Natural killer cell (primary cell): ENCODE results near the gene MAP6D1. TPM values are rescaled to one million over a fixed set of nuclear protein-coding genes. Genes with fewer than 3 reads are reported as not detected.
A peak's percentile ranks its signal among the peaks of the same experiment; 100 is the strongest.

ENCODE experiments used
- ATAC-seq, 3 donors: fragments of 150-1000 bp in 2 of 3; fragments of 200-7000 bp in 1 of 3; cut with Tn5 transposase; 1 replicate in 1 of 3; 2 replicates in 2 of 3; pipeline ENCODE4 v1.10.0; 2021; ENCODE audit warnings: mild to moderate bottlenecking in 2 of 3, moderate library complexity in 2 of 3
- DNase-seq, 2 donors: peaks; one replicate each; pipeline versions ENCODE4 v3.0.0 to v3.0.0-alpha.2; 2013 to 2021; ENCODE audit warnings: mixed read lengths in 1 of 2
- H3K27ac ChIP-seq: one replicate; pipeline ENCODE4 v1.5.1; 2013; ENCODE audit warnings: mild to moderate bottlenecking, low read length
- H3K27me3 ChIP-seq: one replicate; pipeline ENCODE4 v1.6.1; 2013; ENCODE audit warnings: low read length; ENCODE audit not compliant: control insufficient read depth, insufficient read depth
- H3K36me3 ChIP-seq: one replicate; pipeline ENCODE4 v1.6.1; 2013; ENCODE audit warnings: low read length; ENCODE audit not compliant: control insufficient read depth, insufficient read depth
- H3K4me1 ChIP-seq: one replicate; pipeline ENCODE4 v1.6.1; 2013; ENCODE audit warnings: low read length; ENCODE audit not compliant: control insufficient read depth, insufficient read depth
- H3K4me3 ChIP-seq: one replicate; pipeline ENCODE4 v1.5.1; 2013; ENCODE audit warnings: low read length
- H3K9me3 ChIP-seq: one replicate; pipeline ENCODE4 v1.6.1; 2013; ENCODE audit warnings: low read length; ENCODE audit not compliant: control insufficient read depth, insufficient read depth
- H3K27ac Mint-ChIP-seq, 2 donors: one replicate each; pipeline ENCODE4 v1.8.0; 2022; ENCODE audit warnings: mild to moderate bottlenecking in 2 of 2, mixed read lengths in 2 of 2, moderate library complexity in 1 of 2
- H3K27me3 Mint-ChIP-seq, 2 donors: one replicate each; pipeline ENCODE4 v1.8.0; 2022; ENCODE audit warnings: low read depth in 2 of 2, mixed read lengths in 2 of 2
- H3K36me3 Mint-ChIP-seq: one replicate; pipeline ENCODE4 v1.8.0; 2022; ENCODE audit warnings: mixed read lengths
- H3K4me1 Mint-ChIP-seq, 2 donors: one replicate each; pipeline ENCODE4 v1.8.0; 2022; ENCODE audit warnings: mixed read lengths in 2 of 2
- H3K4me3 Mint-ChIP-seq: one replicate; pipeline ENCODE4 v1.8.0; 2022; ENCODE audit warnings: mild to moderate bottlenecking, moderate library complexity, mixed read lengths
- H3K9me3 Mint-ChIP-seq, 2 donors: one replicate each; pipeline ENCODE4 v1.8.0; 2022; ENCODE audit warnings: mixed read lengths in 2 of 2
- CTCF ChIP-seq: fragments of 200-600 bp; IDR thresholded peaks from one replicate; pipeline ENCODE4 v1.8.0; 2022; ENCODE audit warnings: antibody characterized with exemption
- WGBS: methylation state at CpG from one replicate; pipeline ENCODE4 v1.1.7; 2013; ENCODE audit warnings: missing lambda C conversion rate; ENCODE audit not compliant: insufficient coverage; 5-methylcytosine and 5-hydroxymethylcytosine counted together
- intact Hi-C: fragments of 100-400 bp; cut with micrococcal nuclease; formaldehyde crosslinking; loops from one replicate; pipeline ENCODE4 v1.14.2; 2022
- total RNA-seq, 4 donors: library from RNA; stranded (reverse); fragments of 120-200 nt in 1 of 4; gene quantifications; one replicate each; pipeline versions ENCODE4 v1.2.3 to v1.2.4, GENCODE V29; 2013 to 2022

Gene MAP6D1
- total RNA-seq, 3 donors from 2014 or later (not counting 1 experiment from before 2014, with no cell fraction given): 0.70 to 2.4 TPM; not detected in 1

GRCh38 chr3:183868796-183869195, 43.4 kb upstream of the MAP6D1 start:
- Mint-ChIP-seq H3K9me3 (no peaks in the 10 kb centered on the region), H3K27me3 (no peaks in the 10 kb centered on the region), H3K4me1 (peaks cover 27 to 37% of the 10 kb centered on the region in 2 donors), H3K4me3 (no peak overlapping the region), H3K36me3 (no peaks in the 10 kb centered on the region), H3K27ac (peak overlapping the region in 1 of 2 donors; percentile 2)
- Histone ChIP-seq H3K4me3 (no peak overlapping the region), H3K9me3 (no peaks in the 10 kb centered on the region), H3K27ac (no peak overlapping the region), H3K36me3 (peaks cover 24% of the 10 kb centered on the region), H3K4me1 (no peaks in the 10 kb centered on the region), H3K27me3 (no peaks in the 10 kb centered on the region)
- DNase-seq (no peak), ATAC-seq (no peak)
- 33% methylated on average over 1 of the region's 1 CpG for WGBS
- no peak for TF ChIP-seq CTCF
- intact Hi-C loops: no loop called here

- H3K4me1 ChIP-seq: no peaks in the 10 kb centered on the region
- no peaks in the 10 kb centered on the region for H3K27me3 ChIP-seq
- intact Hi-C loops: no loop called here
- H3K4me3 Mint-ChIP-seq: no peak overlapping the region
- H3K27ac ChIP-seq: no peak overlapping the region
- no peak overlapping the region for H3K27ac Mint-ChIP-seq
- H3K27me3 Mint-ChIP-seq: no peaks in the 10 kb centered on the region
- no peaks in the 10 kb centered on the region for H3K9me3 ChIP-seq
- ATAC-seq: no peak
- peaks cover 0 to 4% of the 10 kb centered on the region in 2 donors for H3K4me1 Mint-ChIP-seq
- no peak for DNase-seq
- TF ChIP-seq CTCF: no peak
- H3K36me3 ChIP-seq: peaks cover 56% of the 10 kb centered on the region
- H3K9me3 Mint-ChIP-seq: no peaks in the 10 kb centered on the region
- no peak overlapping the region for H3K4me3 ChIP-seq
- WGBS: 91% methylated on average over 4 of the region's 4 CpGs
- H3K36me3 Mint-ChIP-seq: peaks cover 21% of the 10 kb centered on the region
These were observed 37.2 kb upstream of the MAP6D1 start for GRCh38 chr3:183862610-183863009.

- no peaks in the 10 kb centered on the region for H3K27me3 ChIP-seq
- no peak for DNase-seq
- Mint-ChIP-seq H3K4me1 (peaks cover 0 to 4% of the 10 kb centered on the region in 2 donors), H3K27ac (no peak overlapping the region), H3K36me3 (peaks cover 20% of the 10 kb centered on the region), H3K4me3 (no peak overlapping the region), H3K27me3 (no peaks in the 10 kb centered on the region), H3K9me3 (no peaks in the 10 kb centered on the region)
- 100% methylated on average over 3 of the region's 3 CpGs for WGBS
- intact Hi-C loops: no loop called here
- TF ChIP-seq CTCF: no peak
- H3K4me1 ChIP-seq: no peaks in the 10 kb centered on the region
- H3K36me3 ChIP-seq: peaks cover 46% of the 10 kb centered on the region
- H3K4me3 ChIP-seq: no peak overlapping the region
- no peaks in the 10 kb centered on the region for H3K9me3 ChIP-seq
- H3K27ac ChIP-seq: no peak overlapping the region
- ATAC-seq: no peak
These were observed 32.5 kb upstream of the MAP6D1 start for GRCh38 chr3:183857863-183858262.

GRCh38 chr3:183854318-183855035, 29.1 kb upstream of the MAP6D1 start:
- no peak for TF ChIP-seq CTCF
- no peaks in the 10 kb centered on the region for H3K9me3 ChIP-seq
- no peak overlapping the region for H3K4me3 Mint-ChIP-seq
- no peaks in the 10 kb centered on the region for H3K9me3 Mint-ChIP-seq
- DNase-seq (no peak), ATAC-seq (no peak)
- no peaks in the 10 kb centered on the region for H3K4me1 ChIP-seq
- WGBS: 64% methylated on average over 1 of the region's 4 CpGs
- no peak overlapping the region for H3K27ac Mint-ChIP-seq
- peaks cover 0 to 4% of the 10 kb centered on the region in 2 donors for H3K4me1 Mint-ChIP-seq
- intact Hi-C loops: no loop called here
- H3K36me3 ChIP-seq: peaks cover 29% of the 10 kb centered on the region
- no peak overlapping the region for H3K4me3 ChIP-seq
- H3K27me3 Mint-ChIP-seq: no peaks in the 10 kb centered on the region
- no peaks in the 10 kb centered on the region for H3K27me3 ChIP-seq
- peaks cover under 1% of the 10 kb centered on the region for H3K36me3 Mint-ChIP-seq
- H3K27ac ChIP-seq: no peak overlapping the region
